ENCODE measurements around the gene MAPK6.

GRCh38 chr15:52093539-52094510 is 74.8 kb downstream of the MAPK6 start:
- TF ChIP-seq EP300 (IDR thresholded peaks at IDR 0.05) (no peak), POLR2A (IDR thresholded peaks at IDR 0.05) (no peak)
- TF ChIP-seq, protein P1, sequence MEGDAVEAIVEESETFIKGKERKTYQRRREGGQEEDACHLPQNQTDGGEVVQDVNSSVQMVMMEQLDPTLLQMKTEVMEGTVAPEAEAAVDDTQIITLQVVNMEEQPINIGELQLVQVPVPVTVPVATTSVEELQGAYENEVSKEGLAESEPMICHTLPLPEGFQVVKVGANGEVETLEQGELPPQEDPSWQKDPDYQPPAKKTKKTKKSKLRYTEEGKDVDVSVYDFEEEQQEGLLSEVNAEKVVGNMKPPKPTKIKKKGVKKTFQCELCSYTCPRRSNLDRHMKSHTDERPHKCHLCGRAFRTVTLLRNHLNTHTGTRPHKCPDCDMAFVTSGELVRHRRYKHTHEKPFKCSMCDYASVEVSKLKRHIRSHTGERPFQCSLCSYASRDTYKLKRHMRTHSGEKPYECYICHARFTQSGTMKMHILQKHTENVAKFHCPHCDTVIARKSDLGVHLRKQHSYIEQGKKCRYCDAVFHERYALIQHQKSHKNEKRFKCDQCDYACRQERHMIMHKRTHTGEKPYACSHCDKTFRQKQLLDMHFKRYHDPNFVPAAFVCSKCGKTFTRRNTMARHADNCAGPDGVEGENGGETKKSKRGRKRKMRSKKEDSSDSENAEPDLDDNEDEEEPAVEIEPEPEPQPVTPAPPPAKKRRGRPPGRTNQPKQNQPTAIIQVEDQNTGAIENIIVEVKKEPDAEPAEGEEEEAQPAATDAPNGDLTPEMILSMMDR (IDR thresholded peaks at IDR 0.05), result no peak
